T-helper 1 cell treated with Interleukin-12 subunit alpha and Interleukin-12 subunit beta and Interleukin-4 antibody, amounts not matched to agents 30 ng/mL and 1 ng/mL, for 36 hours (primary cell): Measurements from ENCODE around the gene COMTD1. TPM values are rescaled to one million over a fixed set of nuclear protein-coding genes. Genes with fewer than 3 reads are reported as not detected.

Experiments
- intact Hi-C: fragments of 100-400 bp; cut with micrococcal nuclease; formaldehyde crosslinking; loops from one replicate; pipeline ENCODE4 v1.15.1; 2024
- total RNA-seq: library from RNA; stranded (reverse); gene quantifications from 2 replicates; pipeline ENCODE4 v1.2.3, GENCODE V29; 2022

The COMTD1 gene
- total RNA-seq, 1 donor from 2014 or later, result 21.1 TPM

DNA sequence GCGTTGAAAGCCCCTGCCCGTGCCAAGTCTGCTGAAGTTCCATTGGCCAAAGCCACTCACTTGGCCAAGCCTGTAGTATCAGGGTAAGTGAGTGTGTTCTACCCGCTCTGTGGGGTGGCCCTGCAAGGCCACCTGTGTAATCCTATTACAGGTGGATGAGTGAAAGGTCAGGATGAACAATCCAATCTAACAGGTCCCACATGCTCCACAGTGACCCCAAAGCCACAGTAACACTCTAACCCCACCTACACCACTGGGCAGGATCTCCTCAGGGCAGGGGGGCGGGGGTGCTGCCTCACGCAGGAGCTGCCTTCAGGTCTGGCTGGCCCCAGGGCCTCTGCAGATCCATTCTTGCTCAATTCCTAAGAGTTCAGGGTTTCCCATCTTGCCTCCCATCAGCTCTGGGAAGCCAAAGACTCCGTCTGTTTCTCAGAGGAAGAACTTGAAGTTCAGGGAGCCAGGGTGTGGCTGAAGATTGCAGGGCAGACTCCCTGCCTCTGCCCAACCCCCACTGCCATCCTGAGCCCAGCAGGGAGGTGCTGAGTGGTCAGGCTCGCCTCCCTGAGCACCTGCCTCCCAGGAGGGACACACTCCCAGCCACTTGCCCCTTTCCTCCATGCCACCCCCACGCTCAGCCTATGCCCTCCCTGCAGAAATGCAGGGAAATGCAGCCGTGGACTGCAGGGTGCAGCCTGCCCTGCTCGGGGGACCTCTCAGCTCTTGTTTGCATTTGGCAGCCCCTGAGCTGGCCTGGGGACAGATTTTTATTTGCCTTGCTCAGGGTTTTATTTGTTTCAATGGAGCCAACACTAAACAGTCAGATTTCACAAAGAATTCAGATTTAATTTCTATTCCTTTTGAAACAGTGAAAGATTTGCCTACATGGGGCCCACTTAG is 9.8 kb upstream of the COMTD1 start:
- intact Hi-C loops, result no loop called here

DNA sequence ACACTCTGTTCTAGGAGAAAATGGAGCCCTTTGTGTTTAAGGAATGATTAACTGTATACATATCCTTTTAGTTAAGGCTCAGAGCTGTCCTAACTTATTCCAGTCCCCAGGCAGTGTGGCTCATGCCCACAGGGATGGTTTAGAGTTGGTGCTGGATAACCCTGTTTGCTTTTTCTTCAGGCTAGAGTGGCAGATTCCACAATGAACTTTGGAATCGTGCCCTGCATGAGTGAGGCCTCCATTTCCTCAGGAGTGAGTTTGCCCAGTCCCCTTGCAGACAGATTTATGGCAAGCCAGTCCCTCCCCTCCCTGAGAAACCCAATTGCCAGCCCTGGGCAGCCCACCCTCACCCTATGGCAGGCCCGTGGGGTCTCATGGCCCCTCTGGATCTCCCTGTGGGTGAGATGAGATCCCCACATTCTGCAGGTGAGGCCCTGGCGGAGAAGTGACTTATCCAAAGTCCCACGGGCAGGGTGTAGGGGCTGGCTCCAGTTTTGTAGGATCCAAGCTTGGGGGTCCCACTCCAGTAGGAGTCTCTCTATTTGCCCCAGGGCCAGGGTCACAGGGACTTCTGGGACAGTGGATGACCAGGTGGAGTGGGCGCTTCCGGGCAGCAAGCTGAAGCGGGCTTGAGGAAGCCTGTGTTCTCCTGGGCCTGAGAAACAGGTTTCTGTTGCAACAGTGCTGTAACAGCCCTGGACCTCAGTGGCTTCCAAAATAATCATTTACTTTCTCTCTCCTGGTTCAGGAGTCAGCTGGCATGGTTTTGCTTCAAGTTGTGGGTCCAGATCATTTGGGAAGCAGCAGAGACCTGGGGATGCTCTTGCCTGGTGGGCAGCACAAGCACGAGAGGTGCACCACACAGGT is 9.0 kb upstream of the COMTD1 start:
- intact Hi-C loops, result no loop called here

DNA sequence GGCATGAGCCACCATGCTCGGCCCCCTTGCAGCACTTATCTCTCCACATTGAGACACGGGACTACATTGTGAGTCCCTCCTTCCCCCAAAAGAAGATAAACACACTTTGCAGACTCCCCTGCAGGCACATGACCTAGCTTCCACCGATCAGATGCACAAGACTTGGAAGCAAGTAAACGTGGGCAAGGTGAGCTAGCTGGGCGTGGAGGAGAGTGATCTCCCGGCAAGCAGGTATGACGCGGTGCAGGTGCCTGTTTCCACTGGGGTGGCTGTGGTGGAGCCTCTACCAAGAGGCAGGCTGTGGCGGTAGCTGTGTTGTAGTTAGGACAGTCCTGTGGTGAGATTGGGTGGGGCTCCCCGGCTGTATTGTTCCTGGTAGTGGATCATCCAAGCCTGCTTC is 7.7 kb upstream of the COMTD1 start:
- intact Hi-C loops, result no loop called here

DNA sequence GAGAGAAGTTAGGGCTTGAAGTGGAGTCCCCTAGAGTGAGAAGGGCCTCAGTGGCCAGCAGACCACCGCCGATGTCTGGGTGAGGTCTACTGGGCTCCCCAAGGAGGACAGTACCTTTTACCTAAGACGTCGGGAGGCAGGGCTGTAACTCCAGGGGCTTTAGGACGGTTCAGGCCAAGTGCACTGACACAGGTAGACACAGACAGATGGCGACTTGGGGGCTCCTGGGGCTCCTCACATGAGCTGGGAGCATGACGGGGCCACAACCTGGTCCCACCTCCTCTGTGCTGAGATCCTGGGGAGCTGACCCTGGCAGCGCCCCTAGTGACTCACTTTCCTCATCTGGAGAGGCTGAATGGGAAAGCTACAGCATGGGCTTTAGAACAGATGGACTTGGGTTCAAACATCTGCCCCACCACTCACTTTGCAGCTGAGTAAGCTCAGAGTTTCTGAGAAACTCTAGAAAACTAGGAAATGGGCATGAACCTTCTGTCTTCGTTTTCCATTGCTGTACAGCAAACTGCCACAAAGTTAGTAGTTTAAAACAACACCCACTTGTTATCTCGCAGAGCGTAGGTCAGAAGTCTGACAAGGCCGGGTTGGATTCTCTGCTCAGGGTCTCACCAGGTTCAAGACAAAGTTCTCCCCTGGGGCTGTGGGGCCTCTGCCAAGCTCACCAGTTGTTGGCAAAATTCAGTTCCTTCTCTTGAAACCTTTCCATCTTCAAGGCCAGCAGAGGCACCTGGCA is 4.7 kb upstream of the COMTD1 start:
- intact Hi-C loops, result no loop called here

DNA sequence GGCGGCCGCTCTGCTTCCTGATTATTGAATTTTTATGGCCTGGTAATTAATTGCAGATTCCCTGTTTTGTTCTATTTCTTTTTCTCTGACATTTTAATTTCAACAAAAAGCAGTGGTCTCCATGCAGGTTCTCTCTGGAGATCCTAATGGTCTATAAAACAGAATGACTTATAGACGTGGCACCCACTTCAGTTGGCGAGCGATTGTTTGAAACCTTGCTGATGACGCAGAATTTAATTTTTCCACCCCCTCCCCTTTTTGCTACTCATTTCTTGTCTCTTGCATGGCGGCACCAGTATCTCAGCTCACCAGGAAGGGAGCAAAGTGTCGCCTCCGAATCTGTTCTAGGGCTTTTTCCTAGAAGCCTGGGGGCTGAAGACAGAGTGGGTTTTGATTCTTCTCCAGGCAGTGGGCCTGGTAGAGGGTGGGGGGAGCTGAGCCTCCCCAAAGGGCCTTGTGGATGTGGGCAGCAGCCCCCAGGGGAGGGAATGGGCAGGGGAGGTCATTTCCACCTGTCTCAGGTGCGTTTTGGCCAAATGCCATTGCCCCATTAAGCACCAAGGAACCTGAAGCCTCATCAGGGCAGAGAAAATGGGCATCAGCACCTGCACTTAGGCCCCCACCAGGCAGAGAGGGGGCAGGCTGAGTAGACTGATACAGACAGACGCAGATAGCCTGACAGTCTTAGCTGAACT is 3.5 kb upstream of the COMTD1 start:
- intact Hi-C loops, result loop anchor here (5.0 to 10.0 kb wide), 2 partner anchors 972 to 1994 kb away; partner anchors contain the start of gene DNAJC9

DNA sequence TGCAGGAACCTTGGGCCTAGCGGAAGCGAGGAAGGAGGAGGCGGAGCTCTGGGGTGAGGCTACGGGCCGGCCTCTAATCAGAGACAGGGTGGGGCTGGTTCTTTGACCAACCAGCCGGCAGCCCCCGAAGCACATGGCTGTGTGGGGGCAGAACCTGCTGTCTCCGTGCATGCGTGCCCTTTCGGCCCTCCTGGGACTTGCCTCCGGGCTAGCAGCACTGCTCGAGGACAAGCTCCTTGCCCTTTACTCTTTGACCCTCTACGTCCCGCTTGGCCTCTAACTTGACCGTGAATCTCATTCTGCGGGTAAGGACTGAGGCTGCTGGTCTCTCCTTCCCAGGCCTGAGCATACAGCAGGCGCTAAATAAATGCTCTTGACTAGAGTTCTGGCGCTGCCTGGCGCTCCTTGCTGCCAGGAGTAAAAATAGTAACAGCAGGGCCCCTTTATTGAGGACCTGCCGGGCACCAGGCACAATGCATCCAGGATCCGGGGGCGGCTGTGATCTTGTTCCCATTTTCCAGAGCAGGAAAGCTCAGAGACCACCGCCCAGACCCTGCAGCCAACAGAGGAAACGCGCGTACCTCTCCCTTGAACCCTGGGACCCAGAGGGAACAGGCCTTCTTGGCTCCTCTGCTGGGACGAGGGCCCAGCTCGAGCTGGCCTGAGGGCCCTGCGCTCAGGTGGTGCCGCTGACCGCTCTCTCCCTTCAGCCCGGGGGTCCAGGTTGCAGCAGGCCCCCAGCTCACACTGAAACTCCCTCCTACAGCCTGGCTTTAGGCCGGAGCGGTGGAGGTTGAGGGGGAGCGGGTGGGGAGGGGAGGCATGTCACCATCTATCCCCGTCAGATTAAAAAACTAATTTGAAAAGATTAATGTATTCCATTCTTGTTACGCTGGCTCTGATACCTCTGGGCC is 2.7 kb upstream of the COMTD1 start:
- intact Hi-C loops, result loop anchor here (5.0 to 10.0 kb wide), 2 partner anchors 971 to 1994 kb away; partner anchors contain the start of gene DNAJC9

DNA sequence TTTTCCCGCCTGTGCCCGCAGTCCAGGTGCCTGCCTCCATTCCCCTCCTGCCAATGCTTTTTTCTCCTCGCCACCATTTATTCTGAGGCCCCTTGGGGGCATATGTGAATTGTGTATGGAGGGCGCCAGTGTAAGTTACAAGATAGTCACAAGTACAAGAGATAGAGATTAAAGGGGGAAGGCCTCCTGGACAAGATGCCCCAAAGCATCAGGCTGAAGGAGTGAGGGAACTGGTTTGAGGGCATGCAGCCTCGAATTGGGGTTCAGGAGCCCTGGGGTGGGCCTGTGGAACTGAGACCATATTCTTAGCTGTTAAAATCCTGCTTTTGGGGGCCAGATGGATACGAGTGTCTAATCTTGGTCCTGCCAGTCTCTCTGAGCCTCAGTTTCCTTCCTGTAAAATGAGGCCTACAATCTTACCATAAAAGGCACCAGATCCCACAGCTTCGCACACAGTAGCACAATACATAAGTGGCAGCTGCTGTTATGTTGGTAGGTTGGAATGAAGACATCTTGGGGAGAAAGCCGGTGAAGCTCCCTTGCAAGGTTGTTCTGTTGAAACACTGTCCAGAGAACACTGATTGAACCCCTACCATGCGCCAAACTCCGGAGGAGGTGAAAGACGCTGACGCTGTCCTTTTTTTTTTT is 545 bp upstream of the COMTD1 start:
- intact Hi-C loops, result loop anchor here (1.0 to 10.0 kb wide), 6 partner anchors 48 to 1992 kb away; partner anchors contain the start of gene DNAJC9

DNA sequence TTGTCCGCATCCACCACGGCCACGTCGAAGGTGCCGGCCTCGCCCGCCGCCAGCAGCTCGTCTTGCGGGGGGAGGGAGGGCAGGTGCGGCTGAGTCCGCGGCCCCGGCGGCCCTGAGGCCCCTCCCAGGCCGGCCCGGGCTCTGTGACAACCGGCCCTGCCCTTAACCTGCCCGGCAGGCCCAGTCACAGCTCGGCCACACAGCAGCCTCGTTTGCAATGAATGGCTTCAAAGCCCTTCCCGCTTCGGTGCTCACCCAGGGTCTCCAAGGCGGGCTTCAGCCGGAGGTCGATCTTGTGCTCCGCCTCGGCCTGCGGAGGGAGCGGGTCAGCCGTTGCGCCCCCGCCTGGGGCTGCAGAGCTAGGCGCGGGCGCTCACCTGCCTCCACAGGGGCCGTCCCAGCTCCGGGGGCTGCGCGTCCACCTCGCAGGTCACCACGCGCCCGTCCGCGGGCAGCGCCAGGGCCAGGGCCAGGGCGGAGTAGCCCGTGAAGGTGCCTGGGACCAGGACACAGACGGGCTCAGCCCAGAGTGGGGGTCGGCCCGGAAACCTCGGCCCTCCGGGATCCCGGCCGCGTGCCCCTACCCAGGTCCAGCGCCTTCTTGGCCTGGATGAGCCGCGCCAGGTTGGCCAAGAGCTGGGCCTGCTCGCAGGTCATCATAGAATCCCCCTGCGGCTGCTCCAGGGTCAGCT is 928 bp downstream of the COMTD1 start:
- intact Hi-C loops, result loop anchor here (1.0 to 10.0 kb wide), 12 partner anchors 25 to 1990 kb away; partner anchors contain the start of genes ADK, DNAJC9, KAT6B and NDST2

DNA sequence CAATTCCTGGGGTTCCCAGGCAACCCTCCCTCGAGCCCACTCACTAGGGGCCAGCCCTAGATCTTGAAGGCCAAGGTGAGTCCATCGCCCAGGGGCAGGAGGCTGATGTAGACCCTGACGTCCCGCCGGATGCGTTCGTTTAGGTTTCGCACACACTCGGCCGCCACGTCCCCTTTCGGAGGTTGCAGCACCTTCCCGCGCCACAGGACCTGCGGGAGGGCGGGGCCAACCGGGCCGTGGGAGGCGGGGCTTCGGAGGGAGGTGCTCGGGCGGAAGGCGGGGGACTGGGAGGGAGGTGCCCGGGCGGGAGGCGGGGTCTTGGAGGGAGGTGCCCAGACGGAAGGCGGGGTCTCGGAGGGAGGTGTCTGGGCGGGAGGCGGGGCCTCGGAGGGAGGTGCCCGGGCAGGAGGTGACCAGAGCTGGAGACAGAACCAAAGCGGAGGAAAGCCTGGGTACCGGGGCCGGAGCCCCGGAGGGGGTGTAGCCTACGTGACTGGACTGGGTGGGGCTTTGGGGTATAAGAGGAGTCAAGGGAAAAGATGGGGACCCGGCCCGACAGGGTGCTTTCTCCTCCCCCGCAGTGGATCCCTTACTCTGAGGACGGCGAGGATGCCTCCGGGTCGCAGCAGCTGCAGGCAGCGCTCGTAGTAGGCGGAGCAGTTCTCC is 1.6 kb downstream of the COMTD1 start:
- intact Hi-C loops, result loop anchor here (1.0 to 10.0 kb wide), 11 partner anchors 24 to 1989 kb away; partner anchors contain the start of genes ADK, DNAJC9, KAT6B and NDST2

DNA sequence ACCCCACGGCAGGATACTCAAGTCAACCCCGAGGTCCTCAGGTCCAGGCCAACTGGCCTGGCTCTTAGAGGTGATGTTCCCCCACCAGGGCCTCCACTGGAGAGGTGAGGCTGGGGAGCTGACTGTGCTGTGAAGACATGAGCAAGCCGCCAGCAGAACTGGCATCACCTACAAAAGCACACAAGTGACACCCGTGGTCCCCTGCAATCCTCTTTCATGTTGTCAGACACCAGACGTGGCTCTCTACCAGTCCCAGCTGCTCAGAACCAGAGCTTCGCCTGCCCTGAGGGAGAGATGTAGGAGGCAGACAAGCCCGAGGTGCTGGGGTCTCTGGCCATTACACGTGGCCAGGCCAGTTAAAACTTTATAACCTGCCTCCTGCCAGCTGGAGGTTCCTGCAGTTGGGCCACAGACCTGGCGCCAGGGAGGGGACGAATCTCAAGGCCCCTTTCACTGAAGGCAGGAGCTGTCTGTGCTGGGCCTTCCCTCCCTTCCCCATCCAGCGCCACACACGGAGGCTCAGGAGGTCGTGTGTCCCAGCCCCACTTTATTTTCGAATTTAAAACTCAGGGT is 2.2 kb downstream of the COMTD1 start:
- intact Hi-C loops, result loop anchor here (1.0 to 10.0 kb wide), 11 partner anchors 23 to 1989 kb away; partner anchors contain the start of genes ADK, DNAJC9, KAT6B and NDST2

DNA sequence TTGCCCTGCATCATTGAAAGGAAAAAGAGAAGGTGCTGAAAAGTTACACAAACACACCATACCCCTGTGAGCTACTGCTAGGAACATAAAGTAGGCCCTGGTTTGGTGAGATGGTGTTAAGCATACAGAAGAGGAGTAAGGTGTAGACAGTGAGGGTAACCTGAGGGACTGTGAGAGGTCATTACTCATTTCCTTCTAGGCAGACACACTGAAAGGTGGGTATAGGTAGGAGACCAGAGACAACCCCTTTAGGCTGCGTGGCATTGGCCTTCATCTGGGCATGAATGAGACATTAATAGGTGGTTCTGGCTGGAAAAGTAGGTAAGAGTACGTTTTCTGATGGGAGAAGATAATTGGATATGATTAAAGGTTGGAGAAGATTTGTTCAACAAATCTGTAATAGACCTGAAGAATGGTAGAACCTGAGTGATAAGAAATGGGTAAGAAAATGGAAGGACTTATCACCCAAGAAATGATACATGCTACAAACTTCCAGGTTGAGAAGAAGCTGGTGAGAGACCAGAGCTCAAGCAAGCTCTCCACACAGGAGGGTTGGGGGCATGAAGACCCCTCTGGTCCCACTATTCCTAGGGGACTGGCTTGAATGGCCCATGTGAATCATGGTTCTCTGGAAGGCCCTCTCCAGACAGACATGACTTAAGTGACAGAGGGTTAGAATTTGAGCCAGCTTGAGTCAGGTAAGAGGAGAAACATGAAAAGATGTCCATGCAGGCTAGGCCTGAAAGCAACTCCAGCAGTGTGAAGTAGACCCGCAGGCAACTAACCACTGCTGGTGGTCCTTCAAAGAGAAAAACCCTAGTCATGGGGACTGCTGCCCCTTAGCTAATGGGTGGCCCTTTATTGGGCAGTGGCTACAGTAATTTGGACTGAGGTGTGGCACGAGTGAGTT is 3.8 kb downstream of the COMTD1 start:
- intact Hi-C loops, result loop anchor here (5.0 to 10.0 kb wide), 4 partner anchors 645 to 1987 kb away; partner anchors contain the start of genes DNAJC9 and VCL

DNA sequence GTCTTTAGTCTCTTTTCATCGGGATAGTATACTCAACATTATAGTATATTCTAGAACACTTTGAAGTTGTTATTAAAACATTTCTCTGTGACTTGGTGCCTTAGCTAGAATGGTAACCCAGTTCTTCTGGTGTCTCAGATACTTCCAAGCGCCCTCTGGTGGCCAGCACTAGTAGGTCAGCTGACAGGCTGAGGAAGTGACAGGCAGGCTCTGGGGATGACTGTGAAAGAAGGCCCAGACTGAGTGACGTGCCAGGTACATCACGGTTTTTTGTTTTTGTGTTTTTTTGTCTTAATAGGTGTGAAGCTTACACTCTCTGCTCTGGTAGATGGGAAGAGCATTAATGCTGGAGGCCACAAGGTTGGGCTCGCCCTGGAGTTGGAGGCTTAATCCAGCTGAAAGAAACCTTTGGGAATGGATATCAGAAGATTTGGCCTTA is 5.1 kb downstream of the COMTD1 start:
- intact Hi-C loops, result loop anchor here (1.0 to 10.0 kb wide), 8 partner anchors 20 to 1986 kb away; partner anchors contain the start of genes ADK, DNAJC9, VCL and VDAC2

DNA sequence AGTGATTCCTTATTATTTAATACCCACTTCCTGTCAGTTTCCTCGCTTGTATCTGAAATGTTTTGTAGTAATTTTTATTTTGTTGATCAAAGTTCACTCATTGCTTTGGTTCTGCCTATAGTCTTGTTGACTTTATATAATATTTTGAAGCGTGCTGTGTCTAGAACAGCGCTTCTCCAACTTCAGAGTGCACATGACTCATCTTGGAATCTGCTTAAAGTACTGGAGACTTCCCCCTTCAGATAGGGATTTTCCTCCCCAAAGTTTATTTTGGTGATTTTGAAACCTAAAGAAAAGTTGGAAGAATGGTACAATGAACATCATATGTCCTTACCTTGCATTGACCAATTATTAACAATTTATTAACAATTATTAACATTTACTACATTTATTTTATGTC is 5.8 kb downstream of the COMTD1 start:
- intact Hi-C loops, result loop anchor here (1.0 to 10.0 kb wide), 8 partner anchors 20 to 1985 kb away; partner anchors contain the start of genes ADK, DNAJC9, VCL and VDAC2

DNA sequence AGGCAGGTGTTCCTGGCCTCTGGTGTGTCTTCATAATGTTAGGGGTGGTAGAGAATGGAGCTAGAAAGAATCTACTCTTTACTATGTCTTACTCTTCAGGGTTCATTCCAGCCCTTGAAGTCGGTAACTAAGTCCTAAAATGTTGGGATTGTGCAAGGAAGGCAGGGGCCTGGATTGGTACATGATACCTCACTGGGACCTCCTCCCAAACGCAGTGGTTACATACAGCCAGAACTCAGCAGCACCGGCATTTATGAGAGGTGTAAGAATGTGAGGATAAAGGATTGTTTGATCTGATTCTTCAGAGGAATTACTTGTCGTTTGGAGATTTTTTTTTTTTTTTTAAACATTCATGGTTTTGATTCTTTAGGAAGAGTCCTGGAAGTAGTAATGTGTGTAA is 6.9 kb downstream of the COMTD1 start:
- intact Hi-C loops, result no loop called here

DNA sequence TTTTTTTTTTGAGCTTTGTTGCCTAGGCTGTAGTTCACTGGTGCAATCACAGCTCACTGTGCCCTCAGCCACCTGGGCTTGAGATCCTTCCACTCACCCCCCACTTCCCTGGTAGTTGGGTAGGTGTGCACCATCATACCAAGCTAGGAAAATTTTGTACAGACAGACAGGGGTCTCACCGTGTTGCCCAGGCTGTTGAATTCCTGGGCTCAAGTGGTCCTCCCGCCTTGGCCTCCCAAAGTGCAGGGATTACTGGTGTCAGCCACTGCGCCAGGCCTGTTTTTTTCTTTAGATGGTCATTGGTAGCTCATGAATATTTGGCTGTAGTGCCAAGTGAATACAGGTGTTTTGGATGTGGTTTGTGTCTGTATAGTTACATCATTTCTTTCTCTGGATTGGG is 7.5 kb downstream of the COMTD1 start:
- intact Hi-C loops, result no loop called here

DNA sequence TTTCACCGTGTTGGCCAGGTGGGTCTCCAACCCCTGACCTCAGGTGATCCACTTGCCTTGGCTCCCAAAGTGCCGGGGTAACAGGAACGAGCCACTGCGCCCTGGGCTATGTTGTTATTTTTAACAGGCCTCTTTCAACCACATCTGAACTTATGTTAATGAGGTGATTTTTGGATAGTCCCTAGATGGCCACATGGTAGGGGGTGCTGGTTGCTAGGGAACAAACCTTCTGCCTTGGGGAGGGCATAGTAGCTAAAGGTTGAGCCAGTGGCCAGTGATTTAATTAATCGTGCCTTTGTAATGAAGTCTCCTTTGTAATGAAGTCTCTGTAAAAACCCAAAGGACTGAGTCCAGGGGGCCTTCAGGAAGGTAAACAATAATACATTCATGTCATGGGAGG is 9.1 kb downstream of the COMTD1 start:
- intact Hi-C loops, result no loop called here
